Naive thymus-derived CD4-positive, alpha-beta T cell (primary cell): Measurements from ENCODE around the gene NEDD9. TPM values are rescaled to one million over a fixed set of nuclear protein-coding genes. Genes with fewer than 3 reads are reported as not detected.
A peak's percentile ranks its signal among the peaks of the same experiment; 100 is the strongest.

ENCODE experiments used
- ATAC-seq: fragments of 150-1000 bp; cut with Tn5 transposase; 2 replicates; pipeline ENCODE4 v1.10.0; 2021; ENCODE audit warnings: mild to moderate bottlenecking, moderate library complexity
- CTCF ChIA-PET: fragments of 350-600 bp; sonication (Branson Sonifier 250); formaldehyde crosslinking; loops from one replicate; lab custom pipeline; 2021; ENCODE audit warnings: antibody characterized with exemption; lab: Charles Lee
- POLR2A ChIA-PET: fragments of 350-600 bp; sonication (Branson Sonifier 250); formaldehyde crosslinking; loops from one replicate; lab custom pipeline; 2021; ENCODE audit warnings: antibody characterized with exemption, inconsistent platforms; lab: Charles Lee
- DNase-seq, 9 donors: peaks; one replicate each; pipeline versions ENCODE4 v3.0.0 to v3.0.0-alpha.2; 2020 to 2022; ENCODE audit warnings: mixed read lengths in 1 of 9
- H3K27ac ChIP-seq: one replicate; pipeline ENCODE4 v1.7.0; 2013; ENCODE audit warnings: mild to moderate bottlenecking, low read depth, low read length, moderate library complexity
- H3K27me3 ChIP-seq, 2 donors: one replicate each; pipeline ENCODE4 v1.7.0; 2013; ENCODE audit warnings: low read length in 2 of 2, mild to moderate bottlenecking in 2 of 2, moderate library complexity in 2 of 2; ENCODE audit not compliant: control insufficient read depth in 2 of 2, insufficient read depth in 2 of 2
- H3K36me3 ChIP-seq, 3 experiments: 1 replicate in 2 of 3; 2 replicates in 1 of 3; pipeline ENCODE4 v1.7.0; 2013; ENCODE audit warnings: low read length in 3 of 3, mild to moderate bottlenecking in 3 of 3, moderate library complexity in 1 of 3; ENCODE audit not compliant: insufficient read depth in 3 of 3, control insufficient read depth in 2 of 3
- H3K4me1 ChIP-seq, 2 donors: one replicate each; pipeline ENCODE4 v1.7.0; 2013; ENCODE audit warnings: low read length in 2 of 2, mild to moderate bottlenecking in 2 of 2, moderate library complexity in 1 of 2; ENCODE audit not compliant: control insufficient read depth in 2 of 2, insufficient read depth in 2 of 2
- H3K4me3 ChIP-seq: 2 replicates; pipeline ENCODE4 v1.7.0; 2013; ENCODE audit warnings: mild to moderate bottlenecking, low read length
- H3K9me3 ChIP-seq, 3 experiments: 1 replicate in 2 of 3; 2 replicates in 1 of 3; pipeline ENCODE4 v1.7.0; 2013; ENCODE audit warnings: low read length in 3 of 3; ENCODE audit not compliant: control insufficient read depth in 2 of 3
- H3K27ac Mint-ChIP-seq, 9 donors: one replicate each; pipeline ENCODE4 v1.8.0; 2020 to 2022; ENCODE audit warnings: mixed read lengths in 9 of 9, mild to moderate bottlenecking in 8 of 9, moderate library complexity in 5 of 9, inconsistent platforms in 2 of 9
- H3K27me3 Mint-ChIP-seq, 5 donors: one replicate each; pipeline ENCODE4 v1.8.0; 2021 to 2022; ENCODE audit warnings: mixed read lengths in 5 of 5, mild to moderate bottlenecking in 1 of 5
- H3K36me3 Mint-ChIP-seq, 5 donors: one replicate each; pipeline ENCODE4 v1.8.0; 2020 to 2022; ENCODE audit warnings: mixed read lengths in 5 of 5, mild to moderate bottlenecking in 3 of 5, inconsistent platforms in 1 of 5
- H3K4me1 Mint-ChIP-seq, 7 donors: one replicate each; pipeline ENCODE4 v1.8.0; 2020 to 2022; ENCODE audit warnings: mixed read lengths in 7 of 7, mild to moderate bottlenecking in 3 of 7, inconsistent platforms in 1 of 7
- H3K4me3 Mint-ChIP-seq, 10 donors: one replicate each; pipeline ENCODE4 v1.8.0; 2020 to 2022; ENCODE audit warnings: mild to moderate bottlenecking in 10 of 10, mixed read lengths in 10 of 10, moderate library complexity in 6 of 10, inconsistent platforms in 2 of 10
- H3K9me3 Mint-ChIP-seq, 11 donors: one replicate each; pipeline ENCODE4 v1.8.0; 2020 to 2022; ENCODE audit warnings: mixed read lengths in 11 of 11, mild to moderate bottlenecking in 4 of 11, inconsistent platforms in 1 of 11, moderate library complexity in 1 of 11
- intact Hi-C, 2 donors: fragments of 100-400 bp; cut with micrococcal nuclease; formaldehyde crosslinking; loops; one replicate each; pipeline ENCODE4 v1.15.1; 2023
- polyA plus RNA-seq, 2 donors: library from polyadenylated mRNA; unstranded; fragments of 300-500 nt; fragmentation: Illumina TruSeq; gene quantifications; one replicate each; pipeline ENCODE4 v1.2.3, GENCODE V29; 2021
- total RNA-seq, 6 experiments: library from RNA in 5 of 6; stranded (reverse) in 5 of 6; gene quantifications; 1 replicate in 5 of 6; 2 replicates in 1 of 6; pipeline ENCODE4 v1.2.3 and lab custom pipeline; 2021 to 2026

Gene NEDD9
- total and polyA plus RNA-seq, 7 experiments from 2014 or later = 14.2 to 62.9 (median 35.4) TPM

DNA sequence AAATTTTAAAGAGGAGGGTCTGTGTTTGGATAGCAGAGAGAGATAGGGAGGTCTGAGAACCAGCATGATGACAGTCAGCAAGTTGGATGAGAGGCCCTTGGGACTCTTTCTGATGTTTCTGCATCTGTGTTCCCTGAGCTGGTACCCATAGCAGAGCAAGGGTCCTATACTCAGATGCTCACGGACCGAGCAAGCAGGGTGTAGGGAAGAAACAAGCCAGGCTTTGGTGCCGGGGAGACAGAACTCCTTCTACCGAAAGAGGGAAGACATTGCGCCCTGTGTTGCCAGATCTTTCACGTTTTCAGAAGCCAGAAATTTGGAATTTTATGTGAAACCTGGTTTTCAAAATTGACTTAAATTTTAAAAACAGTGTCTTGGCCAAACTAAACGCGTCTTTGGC lies 34.6 kb downstream of the NEDD9 start:
- Histone ChIP-seq H3K36me3 (no peaks in the 10 kb centered on the region), H3K4me1 (peaks cover 11 to 35% of the 10 kb centered on the region in 2 donors), H3K27ac (no peak overlapping the region), H3K4me3 (no peak overlapping the region), H3K27me3 (no peaks in the 10 kb centered on the region), H3K9me3 (no peaks in the 10 kb centered on the region)
- Mint-ChIP-seq H3K27me3 (no peaks in the 10 kb centered on the region), H3K4me1 (peaks cover 27 to 74% (median 52%) of the 10 kb centered on the region in 7 donors), H3K36me3 (peaks cover 13 to 67% (median 37%) of the 10 kb centered on the region in 5 donors), H3K9me3 (peaks cover 0 to 5% (median 0%) of the 10 kb centered on the region in 11 donors), H3K27ac (peak overlapping the region in 7 of 9 donors; percentile 10 to 73 (median 51)), H3K4me3 (no peak overlapping the region)
- CTCF ChIA-PET = no interaction called here
- no peak for ATAC-seq
- no peak for DNase-seq
- intact Hi-C loops = loop anchor here in 1 of 2 donors (2.0 kb wide), 2 partner anchors 61 to 185 kb away; no protein-coding TSS in a partner anchor
- POLR2A ChIA-PET = no interaction called here

- H3K36me3 ChIP-seq = no peaks in the 10 kb centered on the region
- CTCF ChIA-PET = no interaction called here
- H3K27ac ChIP-seq = no peak overlapping the region
- no peaks in the 10 kb centered on the region for H3K27me3 Mint-ChIP-seq
- intact Hi-C loops = no loop called here
- H3K27me3 ChIP-seq = no peaks in the 10 kb centered on the region
- H3K4me1 Mint-ChIP-seq = peaks cover 25 to 67% (median 46%) of the 10 kb centered on the region in 7 donors
- no peaks in the 10 kb centered on the region for H3K9me3 ChIP-seq
- peak overlapping the region in 5 of 9 donors; percentile 10 to 56 (median 51) for H3K27ac Mint-ChIP-seq
- H3K4me1 ChIP-seq = peaks cover 11 to 28% of the 10 kb centered on the region in 2 donors
- DNase-seq = no peak
- peaks cover 13 to 64% (median 39%) of the 10 kb centered on the region in 5 donors for H3K36me3 Mint-ChIP-seq
- H3K9me3 Mint-ChIP-seq = peaks cover 0 to 5% (median 0%) of the 10 kb centered on the region in 11 donors
- POLR2A ChIA-PET = no interaction called here
- H3K4me3 ChIP-seq = no peak overlapping the region
- no peak for ATAC-seq
- no peak overlapping the region for H3K4me3 Mint-ChIP-seq
Observed at GRCh38 chr6:11197175-11197536, 35.3 kb downstream of the NEDD9 start.

- peaks cover 0 to 4% (median 0%) of the 10 kb centered on the region in 3 experiments for H3K36me3 ChIP-seq
- ChIA-PET POLR2A (no interaction called here), CTCF (no interaction called here)
- no peaks in the 10 kb centered on the region for H3K9me3 ChIP-seq
- intact Hi-C loops = no loop called here
- H3K4me3 ChIP-seq = no peak overlapping the region
- Mint-ChIP-seq H3K36me3 (peaks cover 13 to 68% (median 44%) of the 10 kb centered on the region in 5 donors), H3K4me1 (peaks cover 21 to 62% (median 42%) of the 10 kb centered on the region in 7 donors), H3K9me3 (peaks cover 0 to 5% (median 0%) of the 10 kb centered on the region in 11 donors), H3K27ac (peak overlapping the region in 5 of 9 donors; percentile 5 to 56 (median 29)), H3K4me3 (peak overlapping the region in 1 of 10 donors; percentile 0), H3K27me3 (no peaks in the 10 kb centered on the region)
- no peaks in the 10 kb centered on the region for H3K27me3 ChIP-seq
- ATAC-seq = no peak
- H3K27ac ChIP-seq = no peak overlapping the region
- H3K4me1 ChIP-seq = peaks cover 11 to 23% of the 10 kb centered on the region in 2 donors
- no peak for DNase-seq
Observed at GRCh38 chr6:11196511-11197174, 35.8 kb downstream of the NEDD9 start.

- H3K27me3 Mint-ChIP-seq = no peaks in the 10 kb centered on the region
- Histone ChIP-seq H3K27me3 (no peaks in the 10 kb centered on the region), H3K4me1 (peaks cover 7 to 10% of the 10 kb centered on the region in 2 donors), H3K9me3 (no peaks in the 10 kb centered on the region), H3K27ac (no peak overlapping the region), H3K4me3 (no peak overlapping the region), H3K36me3 (peaks cover 0 to 25% (median 8%) of the 10 kb centered on the region in 3 experiments)
- CTCF ChIA-PET = interaction anchor here (0.5 kb wide), 1 partner anchor 48 kb away, joined by 3 read pairs; no protein-coding TSS in a partner anchor
- DNase-seq (no peak), ATAC-seq (no peak)
- peaks cover 17 to 68% (median 56%) of the 10 kb centered on the region in 5 donors for H3K36me3 Mint-ChIP-seq
- peaks cover 9 to 44% (median 24%) of the 10 kb centered on the region in 7 donors for H3K4me1 Mint-ChIP-seq
- intact Hi-C loops = no loop called here
- H3K9me3 Mint-ChIP-seq = peaks cover 0 to 5% (median 0%) of the 10 kb centered on the region in 11 donors
- no peak overlapping the region for H3K4me3 Mint-ChIP-seq
- POLR2A ChIA-PET = no interaction called here
- peak overlapping the region in 1 of 9 donors; percentile 59 for H3K27ac Mint-ChIP-seq
Observed at GRCh38 chr6:11194356-11195218, 37.9 kb downstream of the NEDD9 start.

DNA sequence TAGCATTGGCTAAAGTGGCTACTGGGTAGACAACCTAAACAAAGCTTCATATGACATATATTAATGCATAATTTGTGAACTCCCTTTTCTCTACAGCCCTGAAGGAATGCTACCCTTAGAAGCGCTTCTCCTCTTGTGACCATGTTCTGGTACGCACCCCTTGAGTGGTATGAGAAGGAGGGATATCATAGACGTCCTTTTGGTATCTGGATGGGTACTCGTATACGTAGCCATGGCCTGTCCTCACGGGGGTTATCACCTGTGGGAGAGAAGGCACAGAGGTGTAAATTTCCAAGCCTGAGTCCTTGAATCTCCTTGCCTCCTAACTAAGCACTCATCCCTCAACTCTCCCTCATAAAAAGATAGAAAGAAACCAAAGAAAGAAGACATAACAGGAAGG lies 39.0 kb downstream of the NEDD9 start:
- ChIA-PET POLR2A (no interaction called here), CTCF (no interaction called here)
- Mint-ChIP-seq H3K27ac (peak overlapping the region in 1 of 9 donors; percentile 71), H3K4me3 (no peak overlapping the region), H3K27me3 (no peaks in the 10 kb centered on the region), H3K9me3 (peaks cover 0 to 5% (median 0%) of the 10 kb centered on the region in 11 donors), H3K4me1 (peaks cover 0 to 34% (median 13%) of the 10 kb centered on the region in 7 donors), H3K36me3 (peaks cover 18 to 69% (median 58%) of the 10 kb centered on the region in 5 donors)
- H3K4me1 ChIP-seq = peaks cover 0 to 1% of the 10 kb centered on the region in 2 donors
- no peak overlapping the region for H3K4me3 ChIP-seq
- no peak for ATAC-seq
- H3K27me3 ChIP-seq = no peaks in the 10 kb centered on the region
- H3K9me3 ChIP-seq = no peaks in the 10 kb centered on the region
- H3K27ac ChIP-seq = no peak overlapping the region
- DNase-seq = no peak
- intact Hi-C loops = no loop called here
- H3K36me3 ChIP-seq = peaks cover 0 to 36% (median 8%) of the 10 kb centered on the region in 3 experiments

DNA sequence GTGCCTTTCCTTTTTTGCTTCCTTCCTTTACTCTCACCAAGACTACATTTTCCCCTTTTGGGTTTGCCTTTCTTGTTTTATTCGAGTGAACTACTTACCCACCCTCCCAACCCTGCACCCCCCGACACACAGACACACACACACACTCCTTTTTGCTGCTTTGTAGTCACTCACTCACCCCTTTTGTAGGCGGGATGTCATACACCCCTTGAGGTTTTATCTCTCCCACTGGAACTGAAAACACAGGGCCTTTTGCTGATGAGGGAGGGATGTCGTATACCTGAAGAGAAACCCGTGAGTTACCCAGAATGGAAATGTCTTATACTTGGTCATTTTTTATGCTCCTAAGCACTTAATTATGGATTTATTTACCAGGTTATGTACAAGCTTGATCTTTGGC lies 40.3 kb downstream of the NEDD9 start:
- ChIA-PET POLR2A (no interaction called here), CTCF (no interaction called here)
- Mint-ChIP-seq H3K27ac (no peak overlapping the region), H3K4me3 (no peak overlapping the region), H3K9me3 (peaks cover 0 to 4% (median 0%) of the 10 kb centered on the region in 11 donors), H3K36me3 (peaks cover 25 to 71% (median 60%) of the 10 kb centered on the region in 5 donors), H3K27me3 (no peaks in the 10 kb centered on the region), H3K4me1 (peaks cover 0 to 22% (median 5%) of the 10 kb centered on the region in 7 donors)
- Histone ChIP-seq H3K4me1 (no peaks in the 10 kb centered on the region), H3K36me3 (peaks cover 7 to 49% (median 8%) of the 10 kb centered on the region in 3 experiments), H3K4me3 (no peak overlapping the region), H3K9me3 (no peaks in the 10 kb centered on the region), H3K27me3 (no peaks in the 10 kb centered on the region), H3K27ac (no peak overlapping the region)
- ATAC-seq (no peak), DNase-seq (no peak)
- intact Hi-C loops = no loop called here
